Measurements from ENCODE around the gene LTBP4.

DNA sequence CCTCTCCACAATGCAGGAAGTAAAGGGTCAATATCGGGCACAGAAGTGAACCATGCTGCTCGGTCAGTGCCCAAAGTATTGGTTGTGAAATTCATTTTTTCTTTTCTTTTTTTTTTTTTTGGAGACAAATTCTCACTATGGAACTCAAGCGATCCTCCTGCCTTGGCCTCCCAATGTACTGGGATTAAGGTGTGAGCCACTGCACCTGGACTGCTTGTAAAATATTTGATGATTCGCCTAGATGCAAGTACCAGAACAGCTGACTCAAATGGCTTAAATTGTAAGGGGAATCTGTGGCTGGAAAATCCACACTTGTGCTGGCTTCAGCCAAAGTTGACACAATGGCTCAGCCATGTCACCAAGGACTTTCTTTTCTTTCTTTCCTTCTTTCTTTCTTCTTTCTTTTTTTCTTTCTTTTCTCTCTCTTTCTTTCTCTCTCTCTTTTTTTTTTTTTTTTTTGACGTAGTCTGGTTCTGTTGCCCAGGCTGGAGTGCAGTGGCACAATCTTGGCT, 45.6 kb downstream of the LTBP4 start:
- TF ChIP-seq, protein P1, sequence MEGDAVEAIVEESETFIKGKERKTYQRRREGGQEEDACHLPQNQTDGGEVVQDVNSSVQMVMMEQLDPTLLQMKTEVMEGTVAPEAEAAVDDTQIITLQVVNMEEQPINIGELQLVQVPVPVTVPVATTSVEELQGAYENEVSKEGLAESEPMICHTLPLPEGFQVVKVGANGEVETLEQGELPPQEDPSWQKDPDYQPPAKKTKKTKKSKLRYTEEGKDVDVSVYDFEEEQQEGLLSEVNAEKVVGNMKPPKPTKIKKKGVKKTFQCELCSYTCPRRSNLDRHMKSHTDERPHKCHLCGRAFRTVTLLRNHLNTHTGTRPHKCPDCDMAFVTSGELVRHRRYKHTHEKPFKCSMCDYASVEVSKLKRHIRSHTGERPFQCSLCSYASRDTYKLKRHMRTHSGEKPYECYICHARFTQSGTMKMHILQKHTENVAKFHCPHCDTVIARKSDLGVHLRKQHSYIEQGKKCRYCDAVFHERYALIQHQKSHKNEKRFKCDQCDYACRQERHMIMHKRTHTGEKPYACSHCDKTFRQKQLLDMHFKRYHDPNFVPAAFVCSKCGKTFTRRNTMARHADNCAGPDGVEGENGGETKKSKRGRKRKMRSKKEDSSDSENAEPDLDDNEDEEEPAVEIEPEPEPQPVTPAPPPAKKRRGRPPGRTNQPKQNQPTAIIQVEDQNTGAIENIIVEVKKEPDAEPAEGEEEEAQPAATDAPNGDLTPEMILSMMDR (IDR thresholded peaks at IDR 0.05 in 8 of 11, conservative IDR thresholded peaks at IDR 0.05 in 3 of 11): no peak
- TF ChIP-seq POLR2A (IDR thresholded peaks at IDR 0.05): no peak

Measured in spleen (tissue), 7 donors.